Transverse colon (tissue), 4 donors: ENCODE results near the gene ARTN. TPM values are rescaled to one million over a fixed set of nuclear protein-coding genes. Genes with fewer than 3 reads are reported as not detected.

Experiments
- DNase-seq: peaks from one replicate; pipeline ENCODE4 v3.0.0-alpha.2; 2019
- H3K27ac ChIP-seq, 4 donors: fragments of 200-600 bp; sonication (generic); 2 replicates each; pipeline ENCODE4 v1.5.1; 2016 to 2018; ENCODE audit warnings: inconsistent platforms in 4 of 4
- H3K27me3 ChIP-seq: fragments of 200-600 bp; sonication (generic); 2 replicates; pipeline ENCODE4 v1.5.1; 2017; ENCODE audit warnings: inconsistent platforms
- H3K36me3 ChIP-seq, 4 donors: fragments of 200-600 bp; sonication (generic); 2 replicates each; pipeline ENCODE4 v1.5.1; 2017 to 2019; ENCODE audit warnings: inconsistent platforms in 4 of 4
- H3K4me1 ChIP-seq, 4 donors: fragments of 200-600 bp; sonication (generic); 2 replicates each; pipeline ENCODE4 v1.5.1; 2017 to 2020; ENCODE audit warnings: inconsistent platforms in 4 of 4
- H3K4me3 ChIP-seq, 4 donors: fragments of 200-600 bp; sonication (generic); 1 replicate in 1 of 4; 2 replicates in 3 of 4; pipeline versions ENCODE4 v1.5.1 to v1.6.1; 2017 to 2019; ENCODE audit warnings: inconsistent platforms in 4 of 4
- H3K9me3 ChIP-seq, 2 donors: fragments of 200-600 bp; sonication (generic); 2 replicates each; pipeline ENCODE4 v1.5.1; 2017 to 2019; ENCODE audit warnings: inconsistent platforms in 2 of 2
- CTCF ChIP-seq, 5 experiments: fragments of 200-600 bp in 3 of 5; fragments of 450-650 bp in 2 of 5; sonication (generic) in 3 of 5; IDR thresholded peaks; 1 replicate in 2 of 5; 2 replicates in 3 of 5; pipeline ENCODE4 v1.5.1; 2016 to 2017; ENCODE audit warnings: antibody characterized with exemption in 5 of 5, inconsistent platforms in 3 of 5, mild to moderate bottlenecking in 2 of 5, moderate library complexity in 1 of 5
- EP300 ChIP-seq: sonication (generic); formaldehyde crosslinking; IDR thresholded peaks from one replicate; pipeline ENCODE4 v1.6.1; 2017; ENCODE audit warnings: antibody characterized with exemption, low read depth
- POLR2A ChIP-seq: fragments of 450-650 bp; IDR thresholded peaks from one replicate; pipeline ENCODE4 v1.6.1; 2016; ENCODE audit warnings: antibody characterized with exemption, mild to moderate bottlenecking, moderate library complexity
- POLR2AphosphoS5 ChIP-seq, 3 donors: sonication (generic); formaldehyde crosslinking; IDR thresholded peaks; one replicate each; pipeline ENCODE4 v1.6.1; 2016; ENCODE audit warnings: antibody characterized with exemption in 3 of 3
- WGBS, 2 donors: methylation state at CpG; one replicate each; pipeline ENCODE4 v1.1.5; 2018; ENCODE audit warnings: low coverage in 1 of 2; 5-methylcytosine and 5-hydroxymethylcytosine counted together
- in situ Hi-C, 4 donors: fragments of 200-750 bp; cut with MboI; loops; one replicate each; pipeline versions ENCODE4 v1.15.0 to v1.15.1; 2017; ENCODE audit warnings: low sequenced_read_pairs in 3 of 4, low pct_ligation_motif_present in 1 of 4, low pct_unique_long_range_greater_than_20kb in 1 of 4
- intact Hi-C: fragments of 100-400 bp; cut with DNase I; formaldehyde crosslinking; loops from one replicate; pipeline ENCODE4 v1.15.1; 2023; ENCODE audit warnings: low total_unique reads
- total RNA-seq, 4 donors: library from RNA; depleted of rRNA; stranded (reverse); fragments of >200 nt; gene quantifications; one replicate each; pipeline ENCODE4 v1.1.0, GENCODE V29; 2016

Gene ARTN
- total RNA-seq, 4 donors from 2014 or later = 0.96 to 17.5 (median 1.9) TPM

GRCh38 chr1:43914576-43915525, 18.8 kb upstream of the ARTN start:
- intact Hi-C loops (no loop called here), in situ Hi-C loops (no loop called here)
- WGBS, 2 donors = 90 to 92% methylated on average over 3 to 13 of the region's 13 CpGs
- H3K4me1 ChIP-seq = peaks cover 10 to 17% (median 15%) of the 10 kb centered on the region in 4 donors
- no peaks in the 10 kb centered on the region for H3K27me3 ChIP-seq
- H3K9me3 ChIP-seq = no peaks in the 10 kb centered on the region
- DNase-seq = no peak
- no peak for TF ChIP-seq EP300
- TF ChIP-seq POLR2A = no peak
- no peak for TF ChIP-seq CTCF (IDR thresholded peaks at IDR 0.05)
- TF ChIP-seq POLR2AphosphoS5 (IDR thresholded peaks at IDR 0.05) = no peak
- H3K36me3 ChIP-seq = no peaks in the 10 kb centered on the region
- no peak overlapping the region for H3K4me3 ChIP-seq
- H3K27ac ChIP-seq = no peak overlapping the region

GRCh38 chr1:43919906-43920305, 13.7 kb upstream of the ARTN start:
- in situ Hi-C loops = no loop called here
- H3K4me3 ChIP-seq = no peak overlapping the region
- intact Hi-C loops = no loop called here
- no peaks in the 10 kb centered on the region for H3K9me3 ChIP-seq
- no peak for DNase-seq
- no peak for TF ChIP-seq CTCF (IDR thresholded peaks at IDR 0.05)
- no peak for TF ChIP-seq EP300
- no peak for TF ChIP-seq POLR2A
- no peak for TF ChIP-seq POLR2AphosphoS5 (IDR thresholded peaks at IDR 0.05)
- H3K27ac ChIP-seq = no peak overlapping the region
- H3K27me3 ChIP-seq = no peaks in the 10 kb centered on the region
- WGBS, 2 donors = 88 to 100% methylated on average over 2 to 7 of the region's 7 CpGs
- H3K4me1 ChIP-seq = no peaks in the 10 kb centered on the region
- H3K36me3 ChIP-seq = no peaks in the 10 kb centered on the region

- WGBS, 2 donors = 85 to 94% methylated on average over 4 to 6 of the region's 6 CpGs
- intact Hi-C loops = no loop called here
Observed at GRCh38 chr1:43921022-43921421, 12.6 kb upstream of the ARTN start.

GRCh38 chr1:43924516-43924915, 9.1 kb upstream of the ARTN start:
- H3K36me3 ChIP-seq = no peaks in the 10 kb centered on the region
- DNase-seq = no peak
- no peak overlapping the region for H3K4me3 ChIP-seq
- intact Hi-C loops = no loop called here
- no peaks in the 10 kb centered on the region for H3K27me3 ChIP-seq
- no peak overlapping the region for H3K27ac ChIP-seq
- no peaks in the 10 kb centered on the region for H3K9me3 ChIP-seq
- H3K4me1 ChIP-seq = no peaks in the 10 kb centered on the region
- TF ChIP-seq POLR2AphosphoS5 (IDR thresholded peaks at IDR 0.05) (no peak), CTCF (IDR thresholded peaks at IDR 0.05) (no peak), POLR2A (no peak), EP300 (no peak)
- in situ Hi-C loops = no loop called here
- WGBS, 2 donors = 82 to 100% methylated on average over 2 to 4 of the region's 4 CpGs

More at GRCh38 chr1:43921022-43921421, 12.6 kb upstream of the ARTN start:
- no peaks in the 10 kb centered on the region for H3K4me1 ChIP-seq
- in situ Hi-C loops = no loop called here
- no peak overlapping the region for H3K4me3 ChIP-seq
- no peaks in the 10 kb centered on the region for H3K36me3 ChIP-seq
- no peak for TF ChIP-seq POLR2AphosphoS5 (IDR thresholded peaks at IDR 0.05)
- no peak for TF ChIP-seq POLR2A
- TF ChIP-seq CTCF (IDR thresholded peaks at IDR 0.05) = no peak
- TF ChIP-seq EP300 = no peak
- no peak overlapping the region for H3K27ac ChIP-seq
- DNase-seq = no peak
- no peaks in the 10 kb centered on the region for H3K27me3 ChIP-seq
- no peaks in the 10 kb centered on the region for H3K9me3 ChIP-seq
